ENCODE measurements around the gene POMT2. TPM values are rescaled to one million over a fixed set of nuclear protein-coding genes. Genes with fewer than 3 reads are reported as not detected.
"Not testable (repeated sequence)": the region's sequence is repeated elsewhere in the genome, so short reads cannot be mapped to it uniquely, and the experiment has no call there.

Gene POMT2, protein sequence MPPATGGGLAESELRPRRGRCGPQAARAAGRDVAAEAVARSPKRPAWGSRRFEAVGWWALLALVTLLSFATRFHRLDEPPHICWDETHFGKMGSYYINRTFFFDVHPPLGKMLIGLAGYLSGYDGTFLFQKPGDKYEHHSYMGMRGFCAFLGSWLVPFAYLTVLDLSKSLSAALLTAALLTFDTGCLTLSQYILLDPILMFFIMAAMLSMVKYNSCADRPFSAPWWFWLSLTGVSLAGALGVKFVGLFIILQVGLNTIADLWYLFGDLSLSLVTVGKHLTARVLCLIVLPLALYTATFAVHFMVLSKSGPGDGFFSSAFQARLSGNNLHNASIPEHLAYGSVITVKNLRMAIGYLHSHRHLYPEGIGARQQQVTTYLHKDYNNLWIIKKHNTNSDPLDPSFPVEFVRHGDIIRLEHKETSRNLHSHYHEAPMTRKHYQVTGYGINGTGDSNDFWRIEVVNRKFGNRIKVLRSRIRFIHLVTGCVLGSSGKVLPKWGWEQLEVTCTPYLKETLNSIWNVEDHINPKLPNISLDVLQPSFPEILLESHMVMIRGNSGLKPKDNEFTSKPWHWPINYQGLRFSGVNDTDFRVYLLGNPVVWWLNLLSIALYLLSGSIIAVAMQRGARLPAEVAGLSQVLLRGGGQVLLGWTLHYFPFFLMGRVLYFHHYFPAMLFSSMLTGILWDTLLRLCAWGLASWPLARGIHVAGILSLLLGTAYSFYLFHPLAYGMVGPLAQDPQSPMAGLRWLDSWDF
- 15.9 and 17.6 TPM in 2 replicates for total RNA-seq
- polyA plus RNA-seq (2012), result 29.4 TPM

DNA sequence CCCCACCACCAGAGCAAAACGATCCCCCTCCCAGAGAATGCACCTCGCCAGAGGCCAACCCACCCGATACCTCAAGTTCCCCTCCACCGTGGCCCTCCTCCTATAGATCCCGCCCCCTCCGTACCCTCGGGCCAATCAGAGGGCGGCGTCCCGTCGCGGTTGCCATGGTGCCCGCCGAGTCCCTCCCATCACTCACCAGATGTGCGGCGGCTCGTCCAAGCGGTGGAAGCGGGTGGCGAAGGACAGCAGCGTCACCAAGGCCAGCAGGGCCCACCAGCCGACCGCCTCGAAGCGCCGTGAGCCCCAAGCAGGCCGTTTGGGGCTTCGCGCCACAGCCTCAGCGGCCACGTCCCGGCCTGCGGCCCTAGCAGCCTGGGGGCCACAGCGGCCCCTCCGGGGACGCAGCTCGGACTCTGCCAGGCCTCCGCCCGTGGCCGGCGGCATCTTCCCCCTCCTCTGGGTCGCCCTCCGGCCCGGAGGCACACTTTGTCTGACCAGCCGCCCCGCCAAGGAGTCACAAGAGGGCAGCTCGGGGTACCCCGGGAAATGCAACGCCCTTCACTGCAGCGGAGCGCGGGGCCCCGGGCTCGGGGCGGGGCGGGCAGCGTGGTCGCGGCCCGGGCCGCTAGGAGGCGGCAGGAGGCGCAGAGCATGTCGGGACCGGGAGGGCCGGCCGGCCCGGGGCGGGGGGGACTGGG lies at the start of gene POMT2:
POMT2 (minus strand) TSS at position 646 of the 698 bp plus-strand sequence; CDS start at position 444, 202 bp downstream.
- peak; percentile 92 for DNase-seq (ENCODE audit: low read depth)

DNA sequence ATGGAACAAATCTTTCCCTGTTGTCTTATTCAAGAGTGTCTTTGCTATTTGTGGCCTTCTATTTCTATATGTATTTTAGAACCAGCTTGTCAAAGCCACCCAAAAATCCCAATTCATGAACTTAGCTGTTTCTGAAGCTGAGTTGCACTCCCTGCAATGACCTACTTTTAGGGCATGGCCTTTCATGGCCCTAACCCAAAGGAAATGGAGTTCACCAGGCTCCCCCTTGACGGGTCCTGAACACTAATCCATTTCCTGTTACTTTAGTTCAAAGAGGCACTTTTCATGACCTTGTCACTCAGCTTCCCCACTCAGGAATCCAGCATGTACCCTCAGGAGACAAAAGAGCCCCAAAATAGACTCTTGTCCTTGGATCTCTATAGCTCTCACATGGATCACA lies 48.6 kb upstream of the POMT2 start:
- no peak for DNase-seq (ENCODE audit: low read depth)

DNA sequence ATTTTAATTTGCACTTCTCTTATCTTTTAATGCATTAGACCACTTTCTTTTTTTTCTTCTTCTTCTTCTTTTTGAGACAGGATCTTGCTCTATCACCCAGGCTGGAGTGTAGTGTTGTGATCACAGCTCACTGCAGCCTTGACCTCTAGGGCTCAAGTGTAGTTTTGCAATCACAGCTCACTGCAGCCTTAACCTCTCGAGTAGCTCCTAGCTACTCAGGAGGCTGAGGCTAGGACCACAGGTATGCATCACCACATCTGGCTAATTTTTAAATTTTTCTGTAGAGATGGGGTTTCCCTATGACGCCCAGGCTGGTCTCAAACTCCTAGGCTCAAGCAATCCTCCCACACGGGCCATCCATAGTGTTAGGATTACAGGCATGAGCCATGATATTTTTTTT lies 43.5 kb upstream of the POMT2 start:
- no peak for DNase-seq (ENCODE audit: low read depth)

DNA sequence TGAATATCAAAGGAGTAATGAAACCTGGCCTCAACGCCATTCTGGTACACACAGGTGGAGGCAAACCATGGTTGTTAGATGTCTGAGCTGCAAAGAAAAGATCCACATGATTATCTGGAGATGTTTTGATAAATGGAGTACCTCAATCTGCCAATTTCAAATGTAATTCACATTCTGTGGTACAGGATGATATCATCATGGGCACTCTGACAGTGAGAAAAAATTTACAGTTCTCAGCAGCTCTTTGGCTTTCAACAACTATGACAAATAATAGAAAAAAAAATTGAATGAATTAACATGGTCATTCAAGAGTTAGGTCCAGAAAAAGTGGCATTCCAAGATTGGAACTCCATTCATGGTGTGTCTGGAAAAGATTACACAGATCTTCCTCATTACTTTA lies 38.9 kb upstream of the POMT2 start:
- no peak for DNase-seq (ENCODE audit: low read depth)

DNA sequence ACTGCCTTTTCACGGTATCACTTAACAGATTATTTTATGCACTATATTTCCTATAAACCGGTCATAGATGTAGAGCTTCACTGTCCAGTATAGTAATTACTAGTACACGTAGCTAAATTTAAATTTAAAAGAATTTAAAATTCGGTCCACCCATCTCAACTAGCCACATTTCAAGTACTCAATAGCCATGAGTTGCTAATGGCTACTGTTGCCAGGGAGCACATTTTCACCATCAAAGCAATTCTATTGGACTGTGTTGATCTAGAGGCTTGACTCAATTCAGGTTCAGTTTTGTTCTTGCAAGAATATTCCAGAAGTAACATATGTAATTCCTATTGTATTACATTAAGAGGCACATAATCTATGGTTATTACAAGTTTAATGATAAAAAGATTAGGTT lies 36.2 kb upstream of the POMT2 start:
- no peak for DNase-seq (ENCODE audit: low read depth)

DNA sequence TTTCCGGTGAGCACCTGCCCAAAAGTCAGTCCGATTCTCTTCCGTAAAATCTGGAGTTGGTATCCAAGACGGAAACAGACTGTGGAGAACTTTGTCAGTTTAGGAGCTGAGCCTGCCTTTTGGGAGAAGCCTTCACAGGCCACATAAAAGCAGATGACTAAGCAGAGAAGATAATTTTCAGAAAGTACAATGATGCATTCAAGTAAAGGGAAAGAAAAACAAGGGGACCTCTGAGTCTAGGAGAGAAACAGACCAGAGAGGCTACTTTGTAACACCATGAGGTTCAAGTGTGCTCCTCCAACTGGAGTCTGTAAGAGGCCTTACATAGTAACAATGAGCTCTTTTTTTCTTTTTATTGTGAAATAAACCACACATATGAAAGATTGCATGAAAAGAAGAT lies 35.1 kb upstream of the POMT2 start:
- DNase-seq (ENCODE audit: low read depth), result no peak

DNA sequence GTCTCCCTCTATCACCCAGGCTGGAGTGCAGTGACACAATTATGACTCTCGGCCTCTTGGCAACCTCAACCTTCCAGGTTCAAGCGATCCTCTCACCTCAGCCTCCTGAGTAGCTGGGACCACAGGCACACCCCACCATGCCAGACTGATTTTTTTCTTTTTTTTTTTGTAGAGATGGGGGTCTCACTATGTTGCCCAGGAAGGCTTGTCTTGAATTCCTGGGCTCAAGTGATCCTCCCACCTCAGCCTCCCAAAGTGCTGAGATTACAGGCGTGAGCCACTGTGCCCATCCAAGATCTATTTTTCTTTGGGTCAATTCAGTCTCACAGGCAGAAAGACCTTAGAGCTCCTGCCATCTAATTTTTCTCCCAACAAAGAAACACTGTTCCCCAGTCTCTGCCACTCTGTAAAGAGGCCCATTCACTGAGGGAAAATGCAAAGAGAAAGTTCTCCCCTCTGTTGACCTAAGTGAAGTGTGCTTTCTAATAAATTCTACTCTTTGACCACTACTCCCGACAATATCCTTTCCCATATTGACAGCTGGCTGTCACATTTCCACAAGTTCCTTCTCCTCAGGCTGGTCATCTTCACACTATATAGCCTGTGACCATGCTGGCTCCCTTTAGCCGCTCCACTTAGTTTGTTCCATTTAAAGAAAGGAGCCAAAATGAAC lies 32.9 kb upstream of the POMT2 start:
- no peak for DNase-seq (ENCODE audit: low read depth)

DNA sequence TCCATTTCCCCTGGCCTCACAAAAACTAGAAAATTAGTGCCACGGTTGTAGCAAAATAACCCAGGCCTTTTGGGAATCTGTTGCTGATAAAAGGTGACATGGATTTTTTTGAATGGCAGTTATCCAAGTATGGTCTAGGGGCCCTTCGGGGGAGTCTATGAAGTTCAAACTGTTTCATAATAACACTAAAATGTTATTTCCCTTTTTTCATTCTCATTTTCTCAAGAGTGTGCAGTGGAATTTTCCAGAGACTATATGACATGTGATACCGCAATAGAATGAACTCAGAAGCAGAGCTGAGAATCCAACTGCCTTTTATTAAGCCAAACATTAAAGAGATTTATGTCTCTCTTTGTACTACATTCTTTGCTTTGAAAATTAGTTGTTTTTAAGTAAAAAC lies 27.1 kb upstream of the POMT2 start:
- no peak for DNase-seq (ENCODE audit: low read depth)

DNA sequence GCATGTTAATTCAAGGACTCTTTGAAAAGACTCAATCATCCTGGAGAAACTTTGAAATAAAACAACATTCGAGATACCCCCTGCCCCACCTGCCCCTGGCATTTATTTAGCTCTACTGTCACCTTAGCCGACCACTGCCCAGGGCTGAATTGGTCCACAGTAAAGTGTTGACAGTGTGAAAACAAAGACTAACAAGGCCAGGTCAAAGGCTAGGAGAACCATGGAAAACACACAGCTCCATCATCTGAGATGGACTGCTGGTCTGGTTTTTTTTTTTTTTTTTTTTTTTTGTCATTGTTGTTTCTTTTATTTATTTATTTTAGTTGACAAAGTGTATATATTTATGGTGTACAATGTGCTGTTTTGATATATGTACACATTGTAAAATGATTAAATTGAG lies 25.8 kb upstream of the POMT2 start:
- no peak for DNase-seq (ENCODE audit: low read depth)

DNA sequence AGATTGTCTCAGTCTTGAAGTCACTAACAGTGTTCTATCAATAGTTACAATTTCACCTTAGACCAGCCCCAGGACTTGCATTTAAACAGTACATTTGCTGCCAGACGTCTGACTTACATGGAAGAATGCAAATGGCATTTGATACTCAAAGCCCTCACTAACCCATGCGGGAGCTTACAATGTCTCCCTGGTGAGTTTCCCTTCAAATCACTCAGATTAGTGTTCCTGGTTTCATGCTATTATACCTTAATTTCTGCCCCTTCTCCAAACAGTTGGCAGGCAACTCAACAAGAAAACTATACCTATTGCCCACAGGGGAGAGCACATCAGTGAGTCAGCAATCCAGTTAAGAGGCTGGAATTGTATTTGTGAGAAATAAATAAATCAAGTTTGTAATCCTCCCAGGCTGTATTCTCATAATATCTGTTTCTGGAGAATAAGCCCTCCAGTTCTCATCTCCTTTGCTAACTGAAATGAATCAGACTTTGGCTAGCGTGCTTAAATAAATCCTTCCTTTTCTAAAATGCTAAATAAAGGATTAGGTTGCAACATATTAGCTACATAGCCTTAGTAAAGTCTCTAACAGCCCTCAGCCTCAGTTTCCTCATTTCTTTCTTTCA lies 23.8 kb upstream of the POMT2 start:
- DNase-seq (ENCODE audit: low read depth), result no peak

DNA sequence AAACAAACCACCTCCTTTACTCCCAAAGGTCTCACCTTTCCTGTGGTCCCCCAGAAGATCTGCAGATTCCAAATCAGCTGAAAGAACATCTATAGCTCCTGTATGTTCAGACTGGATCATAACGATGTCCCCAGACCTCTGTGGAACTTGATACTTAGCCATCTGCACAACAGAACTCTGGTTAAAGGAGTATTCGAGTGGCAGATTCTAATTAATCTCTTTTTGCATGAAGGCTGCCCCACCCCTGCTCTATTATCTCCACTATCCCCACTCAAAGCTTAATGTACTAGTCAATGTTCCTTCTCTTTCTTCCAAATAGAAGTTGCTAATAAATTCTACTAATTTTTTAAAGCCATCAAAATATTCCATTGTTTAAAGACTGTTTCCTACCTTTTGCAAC lies 23.0 kb upstream of the POMT2 start:
- DNase-seq (ENCODE audit: low read depth), result no peak

DNA sequence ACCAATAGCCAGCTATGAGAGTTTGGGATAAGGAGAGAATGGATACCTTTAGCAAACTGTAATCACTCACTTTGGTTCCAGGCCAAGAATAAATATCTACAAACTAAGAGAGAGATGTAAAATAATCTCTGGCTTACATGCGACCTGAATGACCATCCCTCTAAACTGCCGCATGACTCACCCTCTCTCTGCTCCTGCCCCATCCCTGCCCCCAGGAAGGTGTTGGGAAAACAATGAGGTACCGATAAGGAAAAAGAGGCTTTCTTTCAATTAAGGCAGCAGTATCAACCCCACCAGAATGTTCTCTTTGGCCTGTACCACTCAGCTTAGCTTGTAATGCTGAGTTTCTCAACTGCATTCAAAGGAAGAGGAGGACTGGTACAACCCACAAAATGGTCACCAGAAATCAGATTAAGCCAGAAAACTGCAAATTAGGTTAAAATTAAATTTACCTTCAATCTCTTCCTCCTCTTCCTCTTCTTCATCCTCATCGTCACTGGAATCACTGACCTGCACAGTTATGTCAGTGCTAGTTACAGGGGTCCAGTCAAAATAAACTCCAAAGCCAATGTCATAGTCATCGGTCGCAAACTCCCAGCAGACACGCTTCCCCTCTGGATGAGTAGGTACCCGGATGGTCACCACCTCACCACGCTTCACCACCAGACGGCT lies 22.2 kb upstream of the POMT2 start:
- DNase-seq (ENCODE audit: low read depth), result no peak

DNA sequence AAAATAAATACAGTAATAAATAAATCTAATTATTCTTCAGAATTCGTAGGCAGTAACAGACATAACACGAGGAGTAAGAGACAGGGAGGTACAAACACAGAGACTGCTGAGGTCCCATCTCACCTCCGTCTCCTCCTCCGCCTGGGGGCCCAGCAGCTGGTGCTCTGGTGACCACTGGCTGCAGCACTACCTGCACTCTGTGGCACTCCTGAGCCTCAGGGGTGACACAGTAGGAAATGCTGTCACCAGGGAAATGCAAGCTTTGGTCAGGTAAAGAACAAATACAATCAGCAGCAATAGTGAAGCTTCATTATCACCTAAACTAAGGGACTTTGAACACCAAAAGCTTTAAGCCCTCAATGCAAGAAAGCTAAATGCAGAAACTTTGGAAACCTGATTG lies 19.7 kb upstream of the POMT2 start:
- DNase-seq (ENCODE audit: low read depth), result no peak

DNA sequence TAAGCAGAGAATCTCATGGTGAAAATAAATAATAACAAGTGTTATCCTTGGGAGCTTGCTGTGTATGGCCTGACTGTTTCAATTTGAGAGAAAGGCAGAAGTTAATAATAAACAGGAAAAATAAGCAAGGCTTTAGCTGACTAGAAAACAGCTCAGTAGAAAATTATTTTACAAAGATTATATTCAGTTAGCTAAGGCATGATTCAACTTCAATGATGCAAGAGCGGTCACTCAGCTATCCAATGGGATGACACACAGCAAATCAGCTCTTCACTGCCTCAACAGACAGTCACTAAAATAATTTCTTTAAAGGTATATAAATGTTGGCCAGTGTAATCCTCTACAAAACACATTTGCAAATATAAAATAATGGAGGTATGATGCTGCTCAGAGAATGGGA lies 18.7 kb upstream of the POMT2 start:
- DNase-seq (ENCODE audit: low read depth), result no peak

DNA sequence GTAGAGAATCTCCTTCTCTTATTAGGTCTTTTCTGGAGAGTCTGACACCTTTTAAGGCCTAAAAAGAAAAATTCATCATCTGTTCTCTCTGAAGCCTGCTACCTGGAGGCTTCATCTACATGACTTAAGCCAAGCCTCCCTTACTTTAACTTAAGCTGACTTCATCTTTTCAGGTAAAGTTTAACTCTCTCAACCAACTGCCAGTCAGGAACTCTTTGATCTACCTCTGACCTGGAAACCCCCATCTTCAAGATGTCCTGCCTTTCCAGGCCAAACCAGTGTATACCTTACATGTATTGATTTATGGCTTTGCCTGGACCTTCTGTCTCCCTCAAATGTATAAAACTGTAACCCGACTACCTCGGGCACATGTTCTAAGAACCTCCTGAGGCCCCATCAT lies 17.6 kb upstream of the POMT2 start:
- DNase-seq (ENCODE audit: low read depth), result no peak

DNA sequence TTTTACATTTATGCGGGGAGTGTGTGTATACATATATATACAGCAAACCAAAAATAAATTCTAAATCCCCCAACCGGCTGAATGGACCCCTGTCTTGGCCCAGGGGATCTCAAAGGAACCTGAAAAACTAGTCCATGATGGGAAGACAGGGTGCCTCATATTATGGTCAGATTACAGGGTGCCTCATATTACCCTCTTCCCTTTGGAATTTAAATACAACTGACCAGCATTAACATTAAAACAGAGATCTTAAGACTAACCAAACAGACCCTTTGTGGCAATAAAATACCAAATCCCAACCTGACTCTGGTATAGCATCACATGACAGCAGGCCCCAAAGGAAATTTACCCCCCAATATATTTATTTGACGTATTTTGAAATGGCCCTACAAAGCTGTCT lies 17.2 kb upstream of the POMT2 start:
- DNase-seq (ENCODE audit: low read depth), result no peak

DNA sequence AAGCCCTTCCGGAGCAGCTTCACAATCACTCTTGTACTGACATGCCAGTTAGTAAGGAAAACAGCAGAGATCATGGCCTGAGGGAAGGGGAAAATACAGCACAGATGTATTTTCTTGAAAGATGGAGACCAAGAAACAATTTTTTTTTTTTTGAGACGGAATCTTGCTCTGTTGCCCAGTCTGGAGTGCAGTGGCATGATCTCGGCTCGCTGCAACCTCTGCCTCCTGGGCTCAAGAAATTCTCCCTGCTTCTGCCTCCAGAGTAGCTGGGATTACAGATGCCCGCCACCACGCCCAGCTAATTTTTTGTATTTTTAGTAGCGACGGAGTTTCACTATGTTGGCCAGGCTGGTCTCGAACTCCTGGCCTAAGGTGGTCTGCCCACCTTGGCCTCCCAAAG lies 16.6 kb upstream of the POMT2 start:
- DNase-seq (ENCODE audit: low read depth), result not testable (repeated sequence)

DNA sequence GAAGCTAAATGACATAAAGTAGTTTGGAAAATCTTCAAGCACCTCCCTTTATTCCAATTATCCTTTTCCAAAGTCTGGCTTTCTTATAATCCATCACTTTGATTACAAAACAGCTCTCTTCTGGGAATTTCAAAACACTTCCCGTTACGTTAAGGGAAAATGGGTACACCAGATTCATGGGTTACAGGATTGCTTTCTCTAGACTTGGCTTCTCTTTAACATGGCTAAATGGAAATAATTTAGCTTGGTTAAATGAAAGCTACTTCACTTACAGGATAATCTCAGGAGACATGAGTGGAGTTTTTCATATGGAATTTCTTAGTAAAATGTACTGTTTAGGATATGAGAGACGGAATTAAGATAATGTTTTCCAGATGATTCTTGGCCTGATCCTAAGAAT lies 14.9 kb upstream of the POMT2 start:
- DNase-seq (ENCODE audit: low read depth), result no peak

DNA sequence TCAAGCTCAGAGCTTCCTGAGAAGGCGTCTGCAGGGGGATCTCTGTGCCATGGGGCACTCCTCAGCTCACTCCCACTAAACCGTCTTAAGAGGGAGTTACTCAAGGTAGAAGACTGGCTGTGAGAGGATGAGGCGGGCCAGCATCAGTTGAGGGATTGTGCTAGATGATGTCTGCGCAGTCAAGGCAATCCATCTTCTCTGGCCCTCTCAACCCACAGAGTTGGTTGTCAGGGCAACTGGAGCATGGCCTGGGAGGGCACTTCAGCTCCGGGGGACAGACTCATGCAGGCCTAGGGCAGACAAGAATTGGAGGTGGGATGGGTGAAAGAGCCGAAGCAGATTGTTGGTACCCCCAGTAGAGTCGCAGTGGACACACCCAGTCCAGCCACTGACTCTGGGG lies 9.2 kb upstream of the POMT2 start:
- DNase-seq (ENCODE audit: low read depth), result no peak

DNA sequence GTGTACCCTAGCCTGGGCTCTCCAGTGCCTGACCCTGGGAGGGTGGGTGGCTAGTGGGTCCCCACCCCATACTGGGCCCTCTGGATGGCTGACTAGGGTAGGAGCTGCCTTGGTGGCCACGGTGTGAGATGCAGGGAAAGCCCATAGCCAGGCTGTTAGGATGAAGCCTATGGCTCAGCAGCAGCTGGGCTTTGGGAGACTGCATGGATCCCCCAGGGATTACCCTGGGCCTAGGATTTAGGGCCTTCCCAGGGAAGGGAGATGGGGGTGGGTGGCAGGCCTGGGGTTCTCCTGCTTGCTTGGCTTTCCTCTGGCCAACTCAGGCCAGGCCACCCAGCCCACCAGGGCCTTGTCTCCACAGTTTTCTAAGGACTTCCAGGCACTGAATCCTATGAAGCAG lies 6.4 kb upstream of the POMT2 start:
- DNase-seq (ENCODE audit: low read depth), result no peak

DNA sequence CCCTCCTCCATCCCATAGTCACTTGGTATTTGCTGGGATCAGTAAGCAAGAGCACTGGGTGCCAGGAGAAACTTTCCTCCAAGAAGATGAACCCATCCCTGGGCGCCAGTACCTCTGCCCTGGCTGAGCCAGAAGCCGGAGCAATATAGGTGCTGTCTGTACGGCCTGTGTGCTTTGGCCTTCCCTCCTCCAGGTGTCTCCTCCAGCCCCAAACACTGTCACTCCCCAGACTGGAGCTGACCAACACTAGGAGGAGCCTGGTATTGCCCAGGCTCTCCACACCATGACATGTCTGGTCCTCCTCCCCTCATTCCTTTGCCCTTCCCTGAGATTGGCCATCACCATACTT lies 5.0 kb upstream of the POMT2 start:
- DNase-seq (ENCODE audit: low read depth), result no peak
